ENCODE measurements around the gene PACSIN1.

- no peak for TF ChIP-seq GATA3 (IDR thresholded peaks at IDR 0.05; ENCODE audit: low read depth, low read length)
- no peak for TF ChIP-seq GATA2 (IDR thresholded peaks at IDR 0.05; ENCODE audit: low read depth, low read length)
Observed at GRCh38 chr6:34584694-34585093, 118.8 kb downstream of the PACSIN1 start.

Measured in SH-SY5Y (cell line).